ENCODE data around the gene SWAP70. TPM values are rescaled to one million over a fixed set of nuclear protein-coding genes. Genes with fewer than 3 reads are reported as not detected.

The SWAP70 gene
- total and polyA plus RNA-seq, 2 donors (not counting 1 experiment from before 2014, with no cell fraction given) = 45.1 to 74.4 TPM

DNA sequence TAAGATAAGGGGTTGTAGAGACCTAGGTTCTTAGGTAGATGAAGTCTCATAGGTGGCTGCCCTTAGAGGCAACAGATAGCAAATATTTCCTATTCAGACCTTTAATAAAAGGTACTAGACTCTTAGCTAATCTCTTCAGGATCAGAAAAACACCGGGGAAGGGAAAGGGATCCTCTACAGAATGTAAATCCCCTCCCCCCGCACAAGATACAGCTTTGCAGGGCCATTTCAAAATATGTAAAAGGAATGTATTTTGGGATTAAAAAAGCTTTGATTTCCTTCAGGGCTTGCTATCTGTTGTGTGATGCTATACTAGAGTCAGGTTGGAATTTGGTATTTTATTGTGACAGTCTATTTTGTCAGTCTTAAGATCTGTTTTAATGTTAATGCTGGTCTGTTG lies 113.2 kb downstream of the SWAP70 start:
- H4K20me1 ChIP-seq (ENCODE audit: control insufficient read depth, extremely low read depth, insufficient read depth, low read length) = no peaks in the 10 kb centered on the region
- no peak overlapping the region for H3K27ac ChIP-seq (ENCODE audit: insufficient read depth, low read length)
- no peak overlapping the region for H3K9ac ChIP-seq (ENCODE audit: insufficient read depth, low read length)
- TF ChIP-seq EZH2 (IDR thresholded peaks at IDR 0.05; ENCODE audit: low read length, missing control alignments) = no peak
- TF ChIP-seq, protein P1, sequence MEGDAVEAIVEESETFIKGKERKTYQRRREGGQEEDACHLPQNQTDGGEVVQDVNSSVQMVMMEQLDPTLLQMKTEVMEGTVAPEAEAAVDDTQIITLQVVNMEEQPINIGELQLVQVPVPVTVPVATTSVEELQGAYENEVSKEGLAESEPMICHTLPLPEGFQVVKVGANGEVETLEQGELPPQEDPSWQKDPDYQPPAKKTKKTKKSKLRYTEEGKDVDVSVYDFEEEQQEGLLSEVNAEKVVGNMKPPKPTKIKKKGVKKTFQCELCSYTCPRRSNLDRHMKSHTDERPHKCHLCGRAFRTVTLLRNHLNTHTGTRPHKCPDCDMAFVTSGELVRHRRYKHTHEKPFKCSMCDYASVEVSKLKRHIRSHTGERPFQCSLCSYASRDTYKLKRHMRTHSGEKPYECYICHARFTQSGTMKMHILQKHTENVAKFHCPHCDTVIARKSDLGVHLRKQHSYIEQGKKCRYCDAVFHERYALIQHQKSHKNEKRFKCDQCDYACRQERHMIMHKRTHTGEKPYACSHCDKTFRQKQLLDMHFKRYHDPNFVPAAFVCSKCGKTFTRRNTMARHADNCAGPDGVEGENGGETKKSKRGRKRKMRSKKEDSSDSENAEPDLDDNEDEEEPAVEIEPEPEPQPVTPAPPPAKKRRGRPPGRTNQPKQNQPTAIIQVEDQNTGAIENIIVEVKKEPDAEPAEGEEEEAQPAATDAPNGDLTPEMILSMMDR (conservative IDR thresholded peaks at IDR 0.05 in 1 of 2, IDR thresholded peaks at IDR 0.05 in 1 of 2; ENCODE audit: low read depth in 1 of 2, low read length in 2 of 2) = no peak
- H3K4me2 ChIP-seq (ENCODE audit: extremely low read depth, insufficient read depth, low read length) = no peak overlapping the region
- H3K9me3 ChIP-seq (ENCODE audit: control insufficient read depth, insufficient read depth, low read depth, low read length) = no peaks in the 10 kb centered on the region
- H3K36me3 ChIP-seq (ENCODE audit: control insufficient read depth, insufficient read depth, low read length) = peaks cover 13% of the 10 kb centered on the region
- no peaks in the 10 kb centered on the region for H3K27me3 ChIP-seq (ENCODE audit: control insufficient read depth, insufficient read depth, low read length)
- peaks cover 13% of the 10 kb centered on the region for H3K4me1 ChIP-seq (ENCODE audit: control insufficient read depth, extremely low read depth, insufficient read depth, low read length)
- no peak for DNase-seq (ENCODE audit: low read depth in 2 of 2)
- H2AFZ ChIP-seq (ENCODE audit: low read length) = no peak overlapping the region
- H3K4me3 ChIP-seq (replicated peaks in 1 of 4; ENCODE audit: control extremely low read depth in 1 of 4, insufficient read depth in 1 of 4, low read depth in 3 of 4, low read length in 4 of 4) = peak overlapping the region in 1 of 4 experiments; percentile 25
- H3K79me2 ChIP-seq (ENCODE audit: control insufficient read depth, insufficient read depth, low read length) = peaks cover 2% of the 10 kb centered on the region

DNA sequence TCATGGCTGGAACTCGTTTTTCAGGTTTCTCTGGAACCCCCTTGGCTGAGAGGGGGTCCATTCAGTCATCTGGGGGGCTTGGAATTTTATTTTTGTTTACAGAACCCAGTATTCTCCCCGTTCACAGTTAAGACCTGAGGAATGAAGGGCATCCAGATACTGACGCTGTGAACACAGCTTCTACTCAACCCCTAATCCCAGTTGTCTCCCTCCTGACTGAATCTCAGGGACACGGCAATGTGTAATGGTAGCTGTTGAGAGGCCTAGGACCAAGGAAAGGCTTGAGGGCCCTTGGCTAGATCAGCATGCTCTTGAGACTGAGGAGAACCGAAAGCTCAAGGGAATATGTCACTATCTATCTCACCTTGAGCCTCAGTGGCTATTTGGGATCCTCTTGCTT lies 113.6 kb downstream of the SWAP70 start:
- H3K36me3 ChIP-seq (ENCODE audit: control insufficient read depth, insufficient read depth, low read length) = peaks cover 13% of the 10 kb centered on the region
- no peak overlapping the region for H3K9ac ChIP-seq (ENCODE audit: insufficient read depth, low read length)
- peaks cover 13% of the 10 kb centered on the region for H3K4me1 ChIP-seq (ENCODE audit: control insufficient read depth, extremely low read depth, insufficient read depth, low read length)
- no peak overlapping the region for H3K27ac ChIP-seq (ENCODE audit: insufficient read depth, low read length)
- peaks cover 2% of the 10 kb centered on the region for H3K79me2 ChIP-seq (ENCODE audit: control insufficient read depth, insufficient read depth, low read length)
- H3K4me3 ChIP-seq (replicated peaks in 1 of 4; ENCODE audit: control extremely low read depth in 1 of 4, insufficient read depth in 1 of 4, low read depth in 3 of 4, low read length in 4 of 4) = peak overlapping the region in 1 of 4 experiments; percentile 25
- no peak overlapping the region for H3K4me2 ChIP-seq (ENCODE audit: extremely low read depth, insufficient read depth, low read length)
- no peaks in the 10 kb centered on the region for H3K27me3 ChIP-seq (ENCODE audit: control insufficient read depth, insufficient read depth, low read length)
- H2AFZ ChIP-seq (ENCODE audit: low read length) = no peak overlapping the region
- no peaks in the 10 kb centered on the region for H3K9me3 ChIP-seq (ENCODE audit: control insufficient read depth, insufficient read depth, low read depth, low read length)
- H4K20me1 ChIP-seq (ENCODE audit: control insufficient read depth, extremely low read depth, insufficient read depth, low read length) = no peaks in the 10 kb centered on the region
- no peak for DNase-seq (ENCODE audit: low read depth in 2 of 2)
- TF ChIP-seq EZH2 (IDR thresholded peaks at IDR 0.05; ENCODE audit: low read length, missing control alignments) = no peak
- TF ChIP-seq, protein P1 (conservative IDR thresholded peaks at IDR 0.05 in 1 of 2, IDR thresholded peaks at IDR 0.05 in 1 of 2; ENCODE audit: low read depth in 1 of 2, low read length in 2 of 2) = no peak

DNA sequence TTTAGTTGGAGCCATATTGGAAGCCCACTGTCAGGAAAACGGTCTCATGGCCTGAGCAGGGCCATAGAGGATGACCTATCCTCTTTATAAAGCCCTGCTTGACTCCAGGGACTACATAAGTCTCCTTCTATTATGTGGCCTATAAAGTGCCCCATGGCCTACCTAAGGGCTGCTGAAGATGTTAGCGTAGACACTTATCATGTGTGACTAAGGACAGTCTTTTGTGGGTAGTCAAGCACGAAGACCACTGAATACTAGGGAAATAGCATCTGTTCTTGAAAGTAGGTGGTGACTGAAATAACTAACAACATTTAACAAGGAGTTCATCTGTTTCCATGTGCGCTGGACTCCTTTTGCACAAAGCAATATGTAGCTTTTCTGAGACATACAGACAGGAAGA lies 117.1 kb downstream of the SWAP70 start:
- Histone ChIP-seq H3K27ac (ENCODE audit: insufficient read depth, low read length) (no peak overlapping the region), H3K36me3 (ENCODE audit: control insufficient read depth, insufficient read depth, low read length) (peaks cover 13% of the 10 kb centered on the region)
- TF ChIP-seq, protein P1 (conservative IDR thresholded peaks at IDR 0.05 in 1 of 2, IDR thresholded peaks at IDR 0.05 in 1 of 2; ENCODE audit: low read depth in 1 of 2, low read length in 2 of 2) = no peak

More for the DNA sequence above, 117.1 kb downstream of the SWAP70 start:
- Histone ChIP-seq H3K27me3 (ENCODE audit: control insufficient read depth, insufficient read depth, low read length) (no peaks in the 10 kb centered on the region), H3K4me2 (ENCODE audit: extremely low read depth, insufficient read depth, low read length) (no peak overlapping the region), H3K9ac (ENCODE audit: insufficient read depth, low read length) (no peak overlapping the region), H2AFZ (ENCODE audit: low read length) (no peak overlapping the region), H3K4me3 (replicated peaks in 1 of 4; ENCODE audit: control extremely low read depth in 1 of 4, insufficient read depth in 1 of 4, low read depth in 3 of 4, low read length in 4 of 4) (no peak overlapping the region), H4K20me1 (ENCODE audit: control insufficient read depth, extremely low read depth, insufficient read depth, low read length) (no peaks in the 10 kb centered on the region), H3K79me2 (ENCODE audit: control insufficient read depth, insufficient read depth, low read length) (peaks cover 2% of the 10 kb centered on the region), H3K4me1 (ENCODE audit: control insufficient read depth, extremely low read depth, insufficient read depth, low read length) (peaks cover 4% of the 10 kb centered on the region), H3K9me3 (ENCODE audit: control insufficient read depth, insufficient read depth, low read depth, low read length) (no peaks in the 10 kb centered on the region)
- DNase-seq (ENCODE audit: low read depth in 2 of 2) = no peak

Measured in fibroblast of lung (primary cell).